MM.1S (cell line): ENCODE results near the gene ZNF182.
"Not testable (repeated sequence)": the region's sequence is repeated elsewhere in the genome, so short reads cannot be mapped to it uniquely, and the experiment has no call there.

Experiments used
- DNase-seq: peaks from one replicate; pipeline ENCODE4 v3.0.0-alpha.2; 2015
- H2AFZ ChIP-seq: fragments of 300-600 bp; sonication (generic); 2 replicates; pipeline ENCODE4 v1.6.0; 2016; ENCODE audit warnings: antibody characterized with exemption, low read length
- H3F3A ChIP-seq: fragments of 300-600 bp; sonication (generic); 2 replicates; pipeline ENCODE4 v1.6.1; 2016; ENCODE audit warnings: mild to moderate bottlenecking, antibody characterized with exemption, low read length, moderate library complexity, mixed read lengths; ENCODE audit not compliant: insufficient read depth
- H3K27ac ChIP-seq: fragments of 300-600 bp; sonication (generic); 2 replicates; pipeline ENCODE4 v1.5.1; 2016; ENCODE audit warnings: mild to moderate bottlenecking, low read length
- H3K27me3 ChIP-seq: fragments of 300-600 bp; sonication (generic); replicated peaks from 2 replicates; pipeline ENCODE4 v1.6.0; 2016; ENCODE audit warnings: low read length; ENCODE audit not compliant: insufficient read depth
- H3K36me3 ChIP-seq: fragments of 300-600 bp; sonication (generic); replicated peaks from 2 replicates; pipeline ENCODE4 v1.6.1; 2016; ENCODE audit warnings: mild to moderate bottlenecking, low read length, mixed read lengths; ENCODE audit not compliant: insufficient read depth
- H3K4me1 ChIP-seq: fragments of 300-600 bp; sonication (generic); 2 replicates; pipeline ENCODE4 v1.6.1; 2016; ENCODE audit warnings: low read length, mixed read lengths
- H3K4me2 ChIP-seq: fragments of 300-600 bp; sonication (generic); 2 replicates; pipeline ENCODE4 v1.6.0; 2016; ENCODE audit warnings: low read depth, low read length
- H3K4me3 ChIP-seq: fragments of 300-600 bp; sonication (generic); 2 replicates; pipeline ENCODE4 v1.5.1; 2016; ENCODE audit warnings: low read length, mixed read lengths
- H3K79me2 ChIP-seq: fragments of 300-600 bp; sonication (generic); 2 replicates; pipeline ENCODE4 v1.6.1; 2016; ENCODE audit warnings: mixed run types, low read length, mixed read lengths
- H3K9ac ChIP-seq: fragments of 300-600 bp; sonication (generic); 2 replicates; pipeline ENCODE4 v1.6.1; 2016; ENCODE audit warnings: low read length, mixed read lengths
- H3K9me2 ChIP-seq: fragments of 300-600 bp; sonication (generic); replicated peaks from 2 replicates; pipeline ENCODE4 v1.6.1; 2016; ENCODE audit warnings: mild to moderate bottlenecking, low read length, mixed read lengths; ENCODE audit not compliant: insufficient read depth
- H3K9me3 ChIP-seq: fragments of 300-600 bp; sonication (generic); replicated peaks from 2 replicates; pipeline ENCODE4 v1.6.1; 2016; ENCODE audit warnings: mild to moderate bottlenecking, low read length, mixed read lengths; ENCODE audit not compliant: insufficient read depth
- H4K20me1 ChIP-seq: fragments of 300-600 bp; sonication (generic); 2 replicates; pipeline ENCODE4 v1.6.1; 2016; ENCODE audit warnings: mild to moderate bottlenecking, low read length, moderate library complexity, mixed read lengths; ENCODE audit not compliant: insufficient read depth
- CTCF ChIP-seq: fragments of 300-600 bp; sonication (generic); IDR thresholded peaks from 2 replicates; pipeline ENCODE4 v1.5.1; 2016; ENCODE audit warnings: antibody characterized with exemption, low read length, mixed read lengths
- EZH2 ChIP-seq: fragments of 300-600 bp; sonication (generic); optimal IDR thresholded peaks from 2 replicates; pipeline ENCODE3; 2017; ENCODE audit warnings: low read depth, mild to moderate bottlenecking, antibody characterized with exemption, low read length, mixed read lengths
- EZH2phosphoT487 ChIP-seq: fragments of 300-600 bp; sonication (generic); IDR thresholded peaks from 2 replicates; pipeline ENCODE4 v1.6.1; 2018; ENCODE audit warnings: antibody characterized with exemption, low read length

Gene ZNF182

GRCh38 chrX:48028091-48028490 lies 24.3 kb upstream of the ZNF182 start:
- TF ChIP-seq EZH2phosphoT487 (no peak), CTCF (no peak), EZH2 (no peak)

GRCh38 chrX:48027545-48027944 lies 23.8 kb upstream of the ZNF182 start:
- H3K9ac ChIP-seq, H3K4me3 ChIP-seq, H3K9me2 ChIP-seq, H3K27ac ChIP-seq, H3K79me2 ChIP-seq, H3F3A ChIP-seq, H3K9me3 ChIP-seq, H3K4me1 ChIP-seq, H3K36me3 ChIP-seq, H3K27me3 ChIP-seq, H4K20me1 ChIP-seq, H2AFZ ChIP-seq, H3K4me2 ChIP-seq, DNase-seq: not testable (repeated sequence)

More at GRCh38 chrX:48028091-48028490, 24.3 kb upstream of the ZNF182 start:
- H3F3A ChIP-seq: no peaks in the 10 kb centered on the region
- H3K36me3 ChIP-seq: no peaks in the 10 kb centered on the region
- H3K9ac ChIP-seq: no peak overlapping the region
- no peak overlapping the region for H3K4me2 ChIP-seq
- H3K9me3 ChIP-seq: no peaks in the 10 kb centered on the region
- H3K4me3 ChIP-seq: no peak overlapping the region
- H3K9me2 ChIP-seq: no peaks in the 10 kb centered on the region
- peaks cover 6% of the 10 kb centered on the region; the same call in 1 of the 2 replicates for H3K4me1 ChIP-seq
- H2AFZ ChIP-seq: no peak overlapping the region
- no peaks in the 10 kb centered on the region for H4K20me1 ChIP-seq
- no peak overlapping the region for H3K27ac ChIP-seq
- DNase-seq: no peak
- no peaks in the 10 kb centered on the region for H3K79me2 ChIP-seq
- no peaks in the 10 kb centered on the region for H3K27me3 ChIP-seq

- H3K9ac ChIP-seq: no peak overlapping the region
- H3K4me3 ChIP-seq: no peak overlapping the region
- no peaks in the 10 kb centered on the region for H3K27me3 ChIP-seq
- no peak overlapping the region for H3K4me2 ChIP-seq
- 0 out of 2 replicates have a peak overlapping the region, but pooled peaks have one; percentile 38 for H2AFZ ChIP-seq
- TF ChIP-seq EZH2: no peak
- peak; percentile 61 for TF ChIP-seq CTCF
- peaks cover 6% of the 10 kb centered on the region; the same call in 1 of the 2 replicates for H3K4me1 ChIP-seq
- DNase-seq: peak; percentile 58
- H3K9me3 ChIP-seq: no peaks in the 10 kb centered on the region
- no peaks in the 10 kb centered on the region for H3K9me2 ChIP-seq
- H4K20me1 ChIP-seq: no peaks in the 10 kb centered on the region
- no peaks in the 10 kb centered on the region for H3F3A ChIP-seq
- no peaks in the 10 kb centered on the region for H3K79me2 ChIP-seq
- H3K36me3 ChIP-seq: no peaks in the 10 kb centered on the region
- no peak overlapping the region for H3K27ac ChIP-seq
Observed at GRCh38 chrX:48025561-48025960, 21.8 kb upstream of the ZNF182 start.

- Histone ChIP-seq H3F3A (no peaks in the 10 kb centered on the region), H3K4me3 (no peak overlapping the region), H2AFZ (no peak overlapping the region), H3K4me2 (no peak overlapping the region), H3K9ac (no peak overlapping the region), H3K4me1 (peaks cover 6% of the 10 kb centered on the region; the same call in 1 of the 2 replicates), H4K20me1 (no peaks in the 10 kb centered on the region), H3K9me3 (no peaks in the 10 kb centered on the region), H3K79me2 (no peaks in the 10 kb centered on the region), H3K27ac (no peak overlapping the region), H3K27me3 (no peaks in the 10 kb centered on the region), H3K36me3 (no peaks in the 10 kb centered on the region), H3K9me2 (no peaks in the 10 kb centered on the region)
- DNase-seq: no peak
- TF ChIP-seq EZH2: no peak
- TF ChIP-seq EZH2phosphoT487: no peak
- no peak for TF ChIP-seq CTCF
Observed at GRCh38 chrX:48022738-48023137, 18.9 kb upstream of the ZNF182 start.
